DMS 273 (cell line): Measurements from ENCODE around the gene IMMT.

Source experiments
- DNase-seq: peaks from one replicate; lab custom pipeline; 2025; ENCODE audit not compliant: unreplicated experiment; lab: John Stamatoyannopoulos, UW

Gene IMMT

DNA sequence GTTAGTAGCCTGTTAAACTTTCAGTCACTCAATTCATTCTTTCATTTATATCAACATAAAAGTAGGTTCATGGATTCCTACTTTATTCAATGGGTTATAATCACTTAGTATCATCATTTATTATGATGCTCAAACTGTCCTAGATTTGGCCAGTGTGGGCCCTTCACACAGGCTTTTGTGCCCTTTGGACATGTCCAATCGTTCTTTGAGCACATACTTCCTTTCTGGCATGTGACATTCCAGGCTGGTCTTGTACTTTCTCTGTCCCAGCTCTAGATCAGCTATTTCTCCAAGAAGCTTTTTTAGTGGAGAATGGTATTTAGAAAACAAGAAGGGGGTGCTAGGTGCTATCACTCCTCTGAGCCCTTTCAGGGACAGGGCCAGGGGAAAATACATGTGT lies 101.0 kb downstream of the IMMT start:
- no peak for DNase-seq
